HEK293 (cell line): ENCODE measurements around the gene GATAD2A.

ENCODE experiments used
- CTCF ChIA-PET: fragments of 350-600 bp; formaldehyde crosslinking; extraction: SDS; loops from one replicate; lab custom pipeline; 2021; ENCODE audit warnings: antibody characterized with exemption; lab: Yijun Ruan, JAX
- POLR2A ChIA-PET: fragments of 300-600 bp; formaldehyde crosslinking; extraction: SDS; loops from one replicate; lab custom pipeline; 2020; ENCODE audit warnings: antibody characterized with exemption, inconsistent platforms; lab: Yijun Ruan, JAX
- H3K27ac ChIP-seq: fragments of 200-500 bp; sonication (Bioruptor generic); 2 replicates; pipeline ENCODE4 v1.5.1; 2014; ENCODE audit warnings: low read depth, low read length, control low read depth, inconsistent platforms; ENCODE audit errors: extremely low read depth
- H3K36me3 ChIP-seq, 2 experiments: fragments of 200-500 bp in 1 of 2; sonication (Bioruptor generic) in 1 of 2; 1 replicate in 1 of 2; 2 replicates in 1 of 2; pipeline ENCODE4 v1.5.1; 2014 to 2017; ENCODE audit warnings: inconsistent platforms in 2 of 2, low read length in 2 of 2; ENCODE audit not compliant: control insufficient read depth in 2 of 2, insufficient read depth in 1 of 2
- H3K4me1 ChIP-seq: fragments of 200-500 bp; sonication (Bioruptor generic); 2 replicates; pipeline ENCODE4 v1.5.1; 2014; ENCODE audit warnings: mild to moderate bottlenecking, low read length, inconsistent platforms; ENCODE audit not compliant: control insufficient read depth, insufficient read depth
- H3K4me3 ChIP-seq: 2 replicates; pipeline ENCODE4 v1.5.1; 2011; ENCODE audit warnings: low read depth, mild to moderate bottlenecking, control low read depth, low read length, moderate library complexity
- H3K9me3 ChIP-seq: fragments of 200-500 bp; sonication (Bioruptor generic); 2 replicates; pipeline ENCODE4 v1.5.1; 2014; ENCODE audit warnings: low read depth, low read length, inconsistent platforms; ENCODE audit not compliant: control insufficient read depth, insufficient read depth
- GLI2 ChIP-seq: fragments of 450-650 bp; formaldehyde crosslinking; IDR thresholded peaks from 2 replicates; pipeline ENCODE4; 2017; ENCODE audit warnings: missing biosample characterization, missing genetic modification characterization, low read depth, borderline replicate concordance
- GLIS1 ChIP-seq: fragments of 450-650 bp; formaldehyde crosslinking; IDR thresholded peaks from 2 replicates; pipeline ENCODE4 v1.5.1; 2016; ENCODE audit warnings: missing biosample characterization, missing genetic modification characterization
- SP3 ChIP-seq: fragments of 450-650 bp; formaldehyde crosslinking; IDR thresholded peaks from 2 replicates; pipeline ENCODE4 v1.5.1; 2016; ENCODE audit warnings: missing biosample characterization, missing genetic modification characterization
- ZBTB48 ChIP-seq: fragments of 450-650 bp; formaldehyde crosslinking; IDR thresholded peaks from 2 replicates; pipeline ENCODE4 v1.5.1; 2016; ENCODE audit warnings: missing biosample characterization, missing genetic modification characterization
- ZBTB49 ChIP-seq: fragments of 450-650 bp; formaldehyde crosslinking; IDR thresholded peaks from 2 replicates; pipeline ENCODE4 v1.5.1; 2016; ENCODE audit warnings: missing biosample characterization, missing genetic modification characterization, low read depth
- ZEB2 ChIP-seq: fragments of 450-650 bp; formaldehyde crosslinking; IDR thresholded peaks from 2 replicates; pipeline ENCODE4 v1.5.1; 2016; ENCODE audit warnings: missing biosample characterization, missing genetic modification characterization
- ZFHX2 ChIP-seq: fragments of 450-650 bp; formaldehyde crosslinking; conservative IDR thresholded peaks from 2 replicates; pipeline ENCODE4 v1.5.1; 2016; ENCODE audit warnings: missing biosample characterization, missing genetic modification characterization
- ZFP3 ChIP-seq: fragments of 450-650 bp; formaldehyde crosslinking; IDR thresholded peaks from 2 replicates; pipeline ENCODE4 v1.5.1; 2016; ENCODE audit warnings: low read depth, missing biosample characterization, missing genetic modification characterization
- ZIC2 ChIP-seq: fragments of 450-650 bp; formaldehyde crosslinking; IDR thresholded peaks from 2 replicates; pipeline ENCODE4 v1.5.1; 2016; ENCODE audit warnings: missing biosample characterization, missing genetic modification characterization
- ZNF174 ChIP-seq: fragments of 450-650 bp; formaldehyde crosslinking; IDR thresholded peaks from 2 replicates; pipeline ENCODE4 v1.5.0; 2017; ENCODE audit warnings: missing biosample characterization, mild to moderate bottlenecking, missing genetic modification characterization
- ZNF214 ChIP-seq: fragments of 450-650 bp; formaldehyde crosslinking; IDR thresholded peaks from 2 replicates; pipeline ENCODE4 v1.5.1; 2017; ENCODE audit warnings: missing biosample characterization, mild to moderate bottlenecking, missing genetic modification characterization, borderline replicate concordance
- ZNF473 ChIP-seq: fragments of 450-650 bp; formaldehyde crosslinking; IDR thresholded peaks from 2 replicates; pipeline ENCODE4 v1.5.1; 2017; ENCODE audit warnings: missing biosample characterization, missing genetic modification characterization
- ZNF501 ChIP-seq: fragments of 450-650 bp; formaldehyde crosslinking; IDR thresholded peaks from 2 replicates; pipeline ENCODE4 v1.5.1; 2016; ENCODE audit warnings: missing biosample characterization, missing genetic modification characterization
- ZNF626 ChIP-seq: fragments of 450-650 bp; sonication (Bioruptor Pico); formaldehyde crosslinking; IDR thresholded peaks from 2 replicates; pipeline ENCODE4 v1.5.1; 2018; ENCODE audit warnings: missing biosample characterization, missing genetic modification characterization, inconsistent platforms
- ZNF654 ChIP-seq: fragments of 450-650 bp; formaldehyde crosslinking; IDR thresholded peaks from 2 replicates; pipeline ENCODE4 v1.5.1; 2016; ENCODE audit warnings: low read depth, missing biosample characterization, missing genetic modification characterization
- ZNF76 ChIP-seq: fragments of 450-650 bp; formaldehyde crosslinking; IDR thresholded peaks from 2 replicates; pipeline ENCODE4; 2016; ENCODE audit warnings: low read depth, missing biosample characterization, missing genetic modification characterization, borderline replicate concordance
- ZNF776 ChIP-seq: fragments of 450-650 bp; formaldehyde crosslinking; IDR thresholded peaks from 2 replicates; pipeline ENCODE4 v1.5.0; 2017; ENCODE audit warnings: missing biosample characterization, missing genetic modification characterization, borderline replicate concordance
- ZSCAN18 ChIP-seq: fragments of 450-650 bp; formaldehyde crosslinking; IDR thresholded peaks from 2 replicates; pipeline ENCODE4 v1.5.1; 2016; ENCODE audit warnings: missing biosample characterization, missing genetic modification characterization
- TF ChIP-seq, protein P1 (sequence below): fragments of 450-650 bp; formaldehyde crosslinking; conservative IDR thresholded peaks from 2 replicates; pipeline ENCODE4 v1.5.1; 2016; ENCODE audit warnings: low read depth, missing biosample characterization, missing genetic modification characterization
- TF ChIP-seq, protein P2 (sequence below): fragments of 450-650 bp; formaldehyde crosslinking; IDR thresholded peaks from 2 replicates; pipeline ENCODE4 v1.5.1; 2017; ENCODE audit warnings: missing biosample characterization, missing genetic modification characterization
- TF ChIP-seq, protein P3 (sequence below): fragments of 450-650 bp; formaldehyde crosslinking; IDR thresholded peaks from 2 replicates; pipeline ENCODE4 v1.5.1; 2016; ENCODE audit warnings: missing biosample characterization, missing genetic modification characterization

Gene GATAD2A

DNA sequence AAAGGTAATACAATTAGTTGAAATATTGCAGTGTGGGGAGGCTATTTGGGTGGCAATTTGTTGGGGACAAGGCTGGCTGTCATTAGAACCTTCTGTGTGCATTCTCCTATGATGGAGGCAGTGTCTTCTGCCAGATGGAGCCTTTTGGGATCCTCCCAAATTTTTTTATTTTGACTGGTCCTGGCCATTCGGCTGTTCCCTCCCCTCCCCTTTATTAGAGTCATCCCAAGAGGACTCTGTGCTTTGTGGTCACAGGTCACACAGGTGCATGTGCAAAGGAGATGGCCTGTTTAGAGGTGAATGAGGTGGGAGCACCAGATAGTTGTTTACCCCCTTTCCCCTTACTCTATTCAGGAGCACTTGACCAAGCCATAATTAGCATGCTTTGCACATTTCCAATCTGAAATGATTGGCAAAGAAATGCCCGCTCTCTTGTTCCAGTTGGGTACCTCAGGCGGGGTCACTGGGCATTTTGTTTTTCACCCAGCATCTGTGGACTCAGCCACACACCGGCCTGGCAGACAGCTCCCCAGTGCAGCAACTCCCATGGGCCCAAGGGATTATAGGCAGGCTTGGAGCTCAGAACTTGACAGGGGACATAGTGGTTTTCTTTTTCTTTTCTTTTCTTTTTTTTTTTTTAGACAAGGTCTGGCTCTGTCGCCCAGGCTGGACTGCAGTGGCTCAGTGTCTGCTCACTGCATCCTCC lies 19.8 kb downstream of the GATAD2A start:
- CTCF ChIA-PET, result interaction anchor here (0.5 to 0.6 kb wide), 2 partner anchors 73 to 80 kb away, joined by 3 to 4 read pairs; no protein-coding TSS in a partner anchor
- peaks cover 8% of the 10 kb centered on the region for H3K4me1 ChIP-seq
- no peak for TF ChIP-seq ZBTB48 (tag by site-specific recombination)
- no peak for TF ChIP-seq ZNF501 (tag by site-specific recombination)
- TF ChIP-seq, protein P1, sequence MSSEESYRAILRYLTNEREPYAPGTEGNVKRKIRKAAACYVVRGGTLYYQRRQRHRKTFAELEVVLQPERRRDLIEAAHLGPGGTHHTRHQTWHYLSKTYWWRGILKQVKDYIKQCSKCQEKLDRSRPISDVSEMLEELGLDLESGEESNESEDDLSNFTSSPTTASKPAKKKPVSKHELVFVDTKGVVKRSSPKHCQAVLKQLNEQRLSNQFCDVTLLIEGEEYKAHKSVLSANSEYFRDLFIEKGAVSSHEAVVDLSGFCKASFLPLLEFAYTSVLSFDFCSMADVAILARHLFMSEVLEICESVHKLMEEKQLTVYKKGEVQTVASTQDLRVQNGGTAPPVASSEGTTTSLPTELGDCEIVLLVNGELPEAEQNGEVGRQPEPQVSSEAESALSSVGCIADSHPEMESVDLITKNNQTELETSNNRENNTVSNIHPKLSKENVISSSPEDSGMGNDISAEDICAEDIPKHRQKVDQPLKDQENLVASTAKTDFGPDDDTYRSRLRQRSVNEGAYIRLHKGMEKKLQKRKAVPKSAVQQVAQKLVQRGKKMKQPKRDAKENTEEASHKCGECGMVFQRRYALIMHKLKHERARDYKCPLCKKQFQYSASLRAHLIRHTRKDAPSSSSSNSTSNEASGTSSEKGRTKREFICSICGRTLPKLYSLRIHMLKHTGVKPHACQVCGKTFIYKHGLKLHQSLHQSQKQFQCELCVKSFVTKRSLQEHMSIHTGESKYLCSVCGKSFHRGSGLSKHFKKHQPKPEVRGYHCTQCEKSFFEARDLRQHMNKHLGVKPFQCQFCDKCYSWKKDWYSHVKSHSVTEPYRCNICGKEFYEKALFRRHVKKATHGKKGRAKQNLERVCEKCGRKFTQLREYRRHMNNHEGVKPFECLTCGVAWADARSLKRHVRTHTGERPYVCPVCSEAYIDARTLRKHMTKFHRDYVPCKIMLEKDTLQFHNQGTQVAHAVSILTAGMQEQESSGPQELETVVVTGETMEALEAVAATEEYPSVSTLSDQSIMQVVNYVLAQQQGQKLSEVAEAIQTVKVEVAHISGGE (tag by site-specific recombination), result no peak
- TF ChIP-seq ZEB2, result no peak
- no peak for TF ChIP-seq ZNF174 (tag by site-specific recombination)
- TF ChIP-seq, protein P2, sequence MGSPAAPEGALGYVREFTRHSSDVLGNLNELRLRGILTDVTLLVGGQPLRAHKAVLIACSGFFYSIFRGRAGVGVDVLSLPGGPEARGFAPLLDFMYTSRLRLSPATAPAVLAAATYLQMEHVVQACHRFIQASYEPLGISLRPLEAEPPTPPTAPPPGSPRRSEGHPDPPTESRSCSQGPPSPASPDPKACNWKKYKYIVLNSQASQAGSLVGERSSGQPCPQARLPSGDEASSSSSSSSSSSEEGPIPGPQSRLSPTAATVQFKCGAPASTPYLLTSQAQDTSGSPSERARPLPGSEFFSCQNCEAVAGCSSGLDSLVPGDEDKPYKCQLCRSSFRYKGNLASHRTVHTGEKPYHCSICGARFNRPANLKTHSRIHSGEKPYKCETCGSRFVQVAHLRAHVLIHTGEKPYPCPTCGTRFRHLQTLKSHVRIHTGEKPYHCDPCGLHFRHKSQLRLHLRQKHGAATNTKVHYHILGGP (tag by site-specific recombination), result no peak
- no peak for TF ChIP-seq ZNF776 (tag by site-specific recombination)
- no peak for TF ChIP-seq ZNF654 (tag by site-specific recombination)
- TF ChIP-seq GLIS1 (tag by site-specific recombination), result no peak
- no peak for TF ChIP-seq ZNF626 (tag by site-specific recombination)
- TF ChIP-seq ZBTB49, result no peak
- TF ChIP-seq, protein P3, sequence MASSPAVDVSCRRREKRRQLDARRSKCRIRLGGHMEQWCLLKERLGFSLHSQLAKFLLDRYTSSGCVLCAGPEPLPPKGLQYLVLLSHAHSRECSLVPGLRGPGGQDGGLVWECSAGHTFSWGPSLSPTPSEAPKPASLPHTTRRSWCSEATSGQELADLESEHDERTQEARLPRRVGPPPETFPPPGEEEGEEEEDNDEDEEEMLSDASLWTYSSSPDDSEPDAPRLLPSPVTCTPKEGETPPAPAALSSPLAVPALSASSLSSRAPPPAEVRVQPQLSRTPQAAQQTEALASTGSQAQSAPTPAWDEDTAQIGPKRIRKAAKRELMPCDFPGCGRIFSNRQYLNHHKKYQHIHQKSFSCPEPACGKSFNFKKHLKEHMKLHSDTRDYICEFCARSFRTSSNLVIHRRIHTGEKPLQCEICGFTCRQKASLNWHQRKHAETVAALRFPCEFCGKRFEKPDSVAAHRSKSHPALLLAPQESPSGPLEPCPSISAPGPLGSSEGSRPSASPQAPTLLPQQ (tag by site-specific recombination), result no peak
- no peak for TF ChIP-seq GLI2
- no peak for TF ChIP-seq ZFP3
- no peak overlapping the region for H3K27ac ChIP-seq
- no peaks in the 10 kb centered on the region for H3K9me3 ChIP-seq
- H3K4me3 ChIP-seq, result no peak overlapping the region
- H3K36me3 ChIP-seq, result peaks cover 5 to 10% of the 10 kb centered on the region in 2 experiments; a peak in 2 of 3 replicates
- POLR2A ChIA-PET, result interaction anchor here (1.1 kb wide), 1 partner anchor 20 kb away, joined by 3 read pairs; the partner anchor contains the start of gene GATAD2A

- ChIA-PET CTCF (interaction anchor here (0.5 to 2.0 kb wide), 4 partner anchors 64 to 253 kb away, joined by 3 to 6 read pairs (median 4); no protein-coding TSS in a partner anchor), POLR2A (interaction anchor here (1.1 kb wide), 1 partner anchor 21 kb away, joined by 3 read pairs; the partner anchor contains the start of gene GATAD2A)
Measured at GRCh38 chr19:19426216-19426615, 20.7 kb downstream of the GATAD2A start.

More at GRCh38 chr19:19426216-19426615, 20.7 kb downstream of the GATAD2A start:
- no peak overlapping the region for H3K27ac ChIP-seq
- H3K36me3 ChIP-seq, result peaks cover 5 to 10% of the 10 kb centered on the region in 2 experiments; a peak in 2 of 3 replicates
- TF ChIP-seq SP3 (tag by site-specific recombination) (no peak), ZSCAN18 (tag by site-specific recombination) (no peak), ZNF473 (tag by site-specific recombination) (no peak), ZFHX2 (tag by site-specific recombination) (no peak), ZNF214 (tag by site-specific recombination) (no peak), ZIC2 (tag by site-specific recombination) (no peak), ZNF76 (no peak)
- H3K4me1 ChIP-seq, result peaks cover 14% of the 10 kb centered on the region
- H3K4me3 ChIP-seq, result no peak overlapping the region
- no peaks in the 10 kb centered on the region for H3K9me3 ChIP-seq
